Lung (tissue), 12 donors: ENCODE data around the gene CCN2. TPM values are rescaled to one million over a fixed set of nuclear protein-coding genes. Genes with fewer than 3 reads are reported as not detected.

Source experiments
- ATAC-seq: fragments of 200-7000 bp; cut with Tn5 transposase; one replicate; pipeline ENCODE4 v1.9.1; 2020; ENCODE audit warnings: moderate number of reproducible peaks; ENCODE audit not compliant: insufficient read depth, low FRiP score
- DNase-seq, 3 donors: peaks; one replicate each; pipeline ENCODE4 v3.0.0-alpha.2; 2013 to 2017
- H3K27ac ChIP-seq, 2 donors: one replicate each; pipeline ENCODE4 v1.5.1; 2013; ENCODE audit warnings: mild to moderate bottlenecking in 2 of 2, moderate library complexity in 2 of 2, control low read depth in 1 of 2, inconsistent platforms in 1 of 2, low read depth in 1 of 2, low read length in 1 of 2
- H3K27me3 ChIP-seq, 3 donors: one replicate each; pipeline ENCODE4 v1.5.1; 2013; ENCODE audit warnings: low read length in 2 of 3; ENCODE audit not compliant: control insufficient read depth in 3 of 3, insufficient read depth in 3 of 3
- H3K36me3 ChIP-seq, 4 donors: one replicate each; pipeline ENCODE4 v1.5.1; 2013; ENCODE audit warnings: low read length in 4 of 4, mild to moderate bottlenecking in 1 of 4, moderate library complexity in 1 of 4; ENCODE audit not compliant: control insufficient read depth in 4 of 4, insufficient read depth in 4 of 4
- H3K4me1 ChIP-seq, 5 donors: one replicate each; pipeline ENCODE4 v1.5.1; 2013; ENCODE audit warnings: low read length in 5 of 5, mild to moderate bottlenecking in 2 of 5, moderate library complexity in 1 of 5; ENCODE audit not compliant: control insufficient read depth in 5 of 5, insufficient read depth in 5 of 5
- H3K4me3 ChIP-seq: one replicate; pipeline ENCODE4 v1.5.1; 2013; ENCODE audit warnings: mild to moderate bottlenecking, control low read depth, moderate library complexity
- H3K9ac ChIP-seq, 2 donors: one replicate each; pipeline ENCODE4 v1.5.1; 2013; ENCODE audit warnings: low read length in 2 of 2, control low read depth in 1 of 2; ENCODE audit not compliant: insufficient read depth in 1 of 2
- H3K9me3 ChIP-seq, 4 donors: one replicate each; pipeline ENCODE4 v1.5.1; 2013; ENCODE audit warnings: low read length in 3 of 4, mild to moderate bottlenecking in 1 of 4, moderate library complexity in 1 of 4; ENCODE audit not compliant: control insufficient read depth in 4 of 4, insufficient read depth in 3 of 4
- CTCF ChIP-seq: IDR thresholded peaks from 2 replicates; pipeline ENCODE4 v1.5.1; 2012; ENCODE audit warnings: mild to moderate bottlenecking; ENCODE audit errors: control extremely low read depth, extremely low read depth
- whole genome bisulfite sequencing, 2 donors: extraction: QIAGEN DNeasy Blood & Tissue Kit; methylation state at CpG; one replicate each; pipeline ENCODE4 v1.1.7; 2013; 5-methylcytosine and 5-hydroxymethylcytosine counted together
- polyA plus RNA-seq, 2 donors: library from polyadenylated mRNA; stranded (reverse); fragments of 200-250 nt; gene quantifications; one replicate each; pipeline ENCODE4 v1.2.1, GENCODE V29; 2013
- total RNA-seq, 2 donors: library from RNA; depleted of rRNA in 1 of 2; stranded (reverse); fragments of >200 nt in 1 of 2; gene quantifications; one replicate each; pipeline ENCODE4 v1.2.1, GENCODE V29; 2014 to 2021
- donor health status: control.
- donor health status: control.
- donor health status: Bipolar disorder and iron deficiency.
- donor health status: healthy.
- donor health status: DM: yes; HTN: yes; CAD: no.

The CCN2 gene
- total and polyA plus RNA-seq, 4 donors = 33.9 to 159 (median 114) TPM

- Histone ChIP-seq H3K27ac (no peak overlapping the region), H3K4me1 (peaks cover 2 to 17% (median 7%) of the 10 kb centered on the region in 5 donors), H3K4me3 (no peak overlapping the region), H3K36me3 (no peaks in the 10 kb centered on the region), H3K9me3 (peaks cover 0 to 2% (median 0%) of the 10 kb centered on the region in 4 donors), H3K27me3 (no peaks in the 10 kb centered on the region), H3K9ac (no peak overlapping the region)
- ATAC-seq = no peak
- no peak for DNase-seq
- WGBS, 2 donors = 97% methylated on average over 3 of the region's 3 CpGs
- no peak for TF ChIP-seq CTCF
These were observed 6.9 kb upstream of the CCN2 start for GRCh38 chr6:131958095-131958494.

GRCh38 chr6:131955876-131956275 lies 4.7 kb upstream of the CCN2 start:
- WGBS, 2 donors = 88 to 95% methylated on average over 1 of the region's 1 CpG

GRCh38 chr6:131955192-131955591 lies 4.0 kb upstream of the CCN2 start:
- DNase-seq = peak in 1 of 3 donors; percentile 30
- TF ChIP-seq CTCF = no peak
- Histone ChIP-seq H3K4me1 (peaks cover 2 to 32% (median 9%) of the 10 kb centered on the region in 5 donors), H3K27me3 (no peaks in the 10 kb centered on the region), H3K4me3 (no peak overlapping the region), H3K9me3 (peaks cover 0 to 2% (median 0%) of the 10 kb centered on the region in 4 donors), H3K36me3 (no peaks in the 10 kb centered on the region), H3K27ac (no peak overlapping the region), H3K9ac (peak overlapping the region in 1 of 2 donors; percentile 40)
- WGBS, 2 donors = 35 to 57% methylated on average over 6 of the region's 6 CpGs
- no peak for ATAC-seq

More at GRCh38 chr6:131955876-131956275, 4.7 kb upstream of the CCN2 start:
- no peak overlapping the region for H3K9ac ChIP-seq
- DNase-seq (no peak), ATAC-seq (no peak)
- no peak overlapping the region for H3K4me3 ChIP-seq
- H3K27me3 ChIP-seq = no peaks in the 10 kb centered on the region
- H3K36me3 ChIP-seq = no peaks in the 10 kb centered on the region
- TF ChIP-seq CTCF = no peak
- peaks cover 0 to 2% (median 0%) of the 10 kb centered on the region in 4 donors for H3K9me3 ChIP-seq
- H3K27ac ChIP-seq = no peak overlapping the region
- H3K4me1 ChIP-seq = peaks cover 2 to 29% (median 7%) of the 10 kb centered on the region in 5 donors

- peaks cover 2 to 36% (median 13%) of the 10 kb centered on the region in 5 donors for H3K4me1 ChIP-seq
- DNase-seq = peak; percentile 95 to 98 (median 98)
These were observed 3.6 kb upstream of the CCN2 start for GRCh38 chr6:131954775-131955107.

More at GRCh38 chr6:131954775-131955107, 3.6 kb upstream of the CCN2 start:
- H3K27me3 ChIP-seq = no peaks in the 10 kb centered on the region
- H3K27ac ChIP-seq = peak overlapping the region in 1 of 2 donors; percentile 40
- no peaks in the 10 kb centered on the region for H3K36me3 ChIP-seq
- no peak overlapping the region for H3K4me3 ChIP-seq
- H3K9me3 ChIP-seq = peaks cover 0 to 2% (median 0%) of the 10 kb centered on the region in 4 donors
- 38 to 56% methylated on average over 7 of the region's 7 CpGs for WGBS, 2 donors
- TF ChIP-seq CTCF = no peak
- H3K9ac ChIP-seq = peak overlapping the region in 1 of 2 donors; percentile 40
- peak; percentile 22 for ATAC-seq
